AG04450 (cell line): ENCODE results near the gene POU2F1. TPM values are rescaled to one million over a fixed set of nuclear protein-coding genes. Genes with fewer than 3 reads are reported as not detected.

Experiments used
- CTCF ChIA-PET: fragments of 300-600, 350-600 bp; formaldehyde crosslinking; extraction: SDS; loops from one replicate; lab custom pipeline; 2022; ENCODE audit warnings: antibody characterized with exemption, inconsistent platforms; lab: Charles Lee
- POLR2A ChIA-PET: fragments of 350-600 bp; formaldehyde crosslinking; extraction: SDS; loops from one replicate; lab custom pipeline; 2021; ENCODE audit warnings: antibody characterized with exemption, inconsistent platforms; lab: Yijun Ruan, JAX
- DNase-seq: peaks from one replicate; pipeline ENCODE4 v3.0.0-alpha.2; 2011; ENCODE audit warnings: low read depth, low spot score
- H3K27ac ChIP-seq: one replicate; pipeline ENCODE4 v1.5.1; 2012; ENCODE audit warnings: low read depth, low read length, control low read depth
- H3K27me3 ChIP-seq: one replicate; pipeline ENCODE4 v1.6.0; 2012; ENCODE audit warnings: low read length; ENCODE audit not compliant: control insufficient read depth, insufficient read depth
- H3K4me3 ChIP-seq: 2 replicates; pipeline ENCODE4 v1.5.1; 2011; ENCODE audit warnings: mild to moderate bottlenecking, low read depth, low read length, control low read depth
- H3K9me3 ChIP-seq: 2 replicates; pipeline ENCODE4 v1.5.1; 2012; ENCODE audit warnings: low read length; ENCODE audit not compliant: control insufficient read depth, insufficient read depth
- polyA plus RNA-seq: library from polyadenylated mRNA; depleted of rRNA; stranded (reverse); fragments of >200 nt; gene quantifications from 2 replicates; pipeline ENCODE4 v1.2.3, GENCODE V29; 2011
- TF ChIP-seq, protein P1 (sequence below): IDR thresholded peaks from 2 replicates; pipeline ENCODE4 v1.5.1; 2011; ENCODE audit warnings: low read depth, low read length, control low read depth, inconsistent platforms

Gene POU2F1
- polyA plus RNA-seq, 1 experiment = 2.7 TPM

DNA sequence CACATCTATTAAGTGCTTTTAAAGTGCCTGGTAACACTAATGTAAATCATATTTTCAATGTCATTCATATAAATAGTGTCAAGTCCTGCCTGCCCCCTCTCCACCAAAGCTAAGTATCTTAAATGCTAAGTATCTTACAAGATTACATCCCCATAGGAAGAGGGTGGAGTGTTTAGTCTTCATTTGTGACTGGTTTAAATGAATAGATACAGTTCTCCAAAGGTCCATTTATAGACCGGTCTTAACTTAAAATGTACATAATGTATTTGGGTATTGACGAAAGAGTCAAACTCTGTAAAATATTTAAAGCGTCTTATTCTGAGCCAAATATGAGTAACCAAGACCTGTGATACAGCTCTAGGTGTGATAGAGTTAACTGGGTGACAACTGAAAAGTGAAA is 60.2 kb downstream of the POU2F1 start:
- POLR2A ChIA-PET = no interaction called here
- CTCF ChIA-PET = interaction anchor here (0.5 to 3.0 kb wide), 5 partner anchors 13 to 407 kb away, joined by 3 to 19 read pairs (median 4); partner anchors contain the start of gene POU2F1
- TF ChIP-seq, protein P1, sequence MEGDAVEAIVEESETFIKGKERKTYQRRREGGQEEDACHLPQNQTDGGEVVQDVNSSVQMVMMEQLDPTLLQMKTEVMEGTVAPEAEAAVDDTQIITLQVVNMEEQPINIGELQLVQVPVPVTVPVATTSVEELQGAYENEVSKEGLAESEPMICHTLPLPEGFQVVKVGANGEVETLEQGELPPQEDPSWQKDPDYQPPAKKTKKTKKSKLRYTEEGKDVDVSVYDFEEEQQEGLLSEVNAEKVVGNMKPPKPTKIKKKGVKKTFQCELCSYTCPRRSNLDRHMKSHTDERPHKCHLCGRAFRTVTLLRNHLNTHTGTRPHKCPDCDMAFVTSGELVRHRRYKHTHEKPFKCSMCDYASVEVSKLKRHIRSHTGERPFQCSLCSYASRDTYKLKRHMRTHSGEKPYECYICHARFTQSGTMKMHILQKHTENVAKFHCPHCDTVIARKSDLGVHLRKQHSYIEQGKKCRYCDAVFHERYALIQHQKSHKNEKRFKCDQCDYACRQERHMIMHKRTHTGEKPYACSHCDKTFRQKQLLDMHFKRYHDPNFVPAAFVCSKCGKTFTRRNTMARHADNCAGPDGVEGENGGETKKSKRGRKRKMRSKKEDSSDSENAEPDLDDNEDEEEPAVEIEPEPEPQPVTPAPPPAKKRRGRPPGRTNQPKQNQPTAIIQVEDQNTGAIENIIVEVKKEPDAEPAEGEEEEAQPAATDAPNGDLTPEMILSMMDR = no peak
- no peak overlapping the region for H3K27ac ChIP-seq
- no peak overlapping the region for H3K4me3 ChIP-seq
- H3K9me3 ChIP-seq = no peaks in the 10 kb centered on the region
- H3K27me3 ChIP-seq = no peaks in the 10 kb centered on the region
- DNase-seq = no peak

DNA sequence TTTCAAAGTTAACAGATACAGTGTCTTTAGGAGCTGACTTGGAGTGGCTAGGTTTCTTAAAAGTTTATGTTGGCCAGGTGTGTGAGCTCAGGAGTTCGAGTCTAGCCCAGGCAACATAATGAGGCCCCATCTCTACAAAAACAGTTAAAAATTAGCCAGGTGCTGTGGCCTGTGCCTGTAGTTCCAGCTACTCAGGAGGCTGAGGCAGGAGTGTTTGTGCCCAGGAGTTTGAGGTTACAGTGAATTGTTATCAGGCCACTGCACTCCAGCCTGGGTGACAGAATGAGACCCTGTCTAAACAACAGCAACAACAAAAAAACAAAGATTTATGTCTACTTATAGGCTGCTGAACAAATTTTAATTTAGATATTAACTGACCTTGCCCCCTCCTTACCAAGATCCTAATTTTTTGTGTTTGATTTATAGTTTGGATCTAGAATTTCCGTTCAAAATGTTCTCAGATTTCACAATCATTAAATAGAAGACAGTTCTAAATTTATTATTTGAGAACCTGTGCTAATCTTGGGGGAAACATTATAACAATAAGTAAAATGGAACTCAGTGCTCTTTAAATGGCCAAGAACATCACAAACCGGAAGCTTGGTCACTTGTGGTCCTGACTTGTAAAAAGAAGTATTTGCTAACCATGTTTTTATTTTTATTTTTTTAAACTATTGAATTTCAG is 67.8 kb downstream of the POU2F1 start:
- CTCF ChIA-PET = interaction anchor here (1.0 kb wide), 1 partner anchor 19 kb away, joined by 7 read pairs; no protein-coding TSS in a partner anchor
- Histone ChIP-seq H3K4me3 (no peak overlapping the region), H3K27me3 (no peaks in the 10 kb centered on the region), H3K27ac (no peak overlapping the region), H3K9me3 (no peaks in the 10 kb centered on the region)
- TF ChIP-seq, protein P1 = no peak
- no peak for DNase-seq
- POLR2A ChIA-PET = no interaction called here

DNA sequence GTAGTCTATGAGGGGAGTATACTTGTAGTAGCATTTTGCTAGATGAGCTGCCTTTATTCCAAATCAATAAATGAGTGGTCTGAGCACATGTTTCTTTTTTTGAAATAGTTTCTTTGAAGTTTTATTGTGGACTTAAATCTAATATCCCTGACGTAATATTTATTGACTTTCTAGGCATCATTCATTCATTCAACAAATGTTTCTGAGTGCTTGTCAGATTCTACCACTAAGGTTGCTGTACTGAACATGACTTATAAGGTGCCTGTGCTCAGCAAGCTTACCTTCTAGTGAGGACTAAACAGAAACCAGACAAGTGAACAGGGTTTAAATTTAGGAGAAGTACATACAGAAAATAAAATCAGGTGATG is 68.4 kb downstream of the POU2F1 start:
- DNase-seq = no peak
- CTCF ChIA-PET = interaction anchor here (1.0 kb wide), 1 partner anchor 19 kb away, joined by 7 read pairs; no protein-coding TSS in a partner anchor
- H3K27ac ChIP-seq = no peak overlapping the region
- H3K9me3 ChIP-seq = no peaks in the 10 kb centered on the region
- no peaks in the 10 kb centered on the region for H3K27me3 ChIP-seq
- POLR2A ChIA-PET = no interaction called here
- TF ChIP-seq, protein P1 = no peak
- H3K4me3 ChIP-seq = no peak overlapping the region

DNA sequence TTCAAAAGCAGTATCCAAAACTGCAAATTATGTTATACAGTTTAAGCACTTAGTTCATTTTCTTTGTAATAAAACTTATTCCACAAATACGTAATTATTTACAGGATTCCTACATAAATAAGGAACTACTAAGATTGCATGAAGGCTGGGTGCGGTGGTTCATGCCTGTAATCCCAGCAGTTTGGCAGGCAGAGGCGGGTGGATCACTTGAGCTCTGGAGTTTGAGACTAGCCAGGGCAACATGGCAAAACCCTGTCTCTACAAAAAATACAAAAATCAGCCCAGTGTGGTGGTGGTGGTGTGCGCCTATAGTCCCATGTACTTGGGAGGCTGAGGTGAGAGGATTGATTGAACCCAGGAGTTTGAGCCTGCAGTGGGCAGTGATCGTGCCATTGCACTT is 69.3 kb downstream of the POU2F1 start:
- TF ChIP-seq, protein P1 = no peak
- H3K4me3 ChIP-seq = no peak overlapping the region
- DNase-seq = no peak
- H3K27me3 ChIP-seq = no peaks in the 10 kb centered on the region
- H3K27ac ChIP-seq = no peak overlapping the region
- no peaks in the 10 kb centered on the region for H3K9me3 ChIP-seq
- POLR2A ChIA-PET = no interaction called here
- CTCF ChIA-PET = interaction anchor here (1.6 kb wide), 1 partner anchor 70 kb away, joined by 14 read pairs; the partner anchor contains the start of gene POU2F1

DNA sequence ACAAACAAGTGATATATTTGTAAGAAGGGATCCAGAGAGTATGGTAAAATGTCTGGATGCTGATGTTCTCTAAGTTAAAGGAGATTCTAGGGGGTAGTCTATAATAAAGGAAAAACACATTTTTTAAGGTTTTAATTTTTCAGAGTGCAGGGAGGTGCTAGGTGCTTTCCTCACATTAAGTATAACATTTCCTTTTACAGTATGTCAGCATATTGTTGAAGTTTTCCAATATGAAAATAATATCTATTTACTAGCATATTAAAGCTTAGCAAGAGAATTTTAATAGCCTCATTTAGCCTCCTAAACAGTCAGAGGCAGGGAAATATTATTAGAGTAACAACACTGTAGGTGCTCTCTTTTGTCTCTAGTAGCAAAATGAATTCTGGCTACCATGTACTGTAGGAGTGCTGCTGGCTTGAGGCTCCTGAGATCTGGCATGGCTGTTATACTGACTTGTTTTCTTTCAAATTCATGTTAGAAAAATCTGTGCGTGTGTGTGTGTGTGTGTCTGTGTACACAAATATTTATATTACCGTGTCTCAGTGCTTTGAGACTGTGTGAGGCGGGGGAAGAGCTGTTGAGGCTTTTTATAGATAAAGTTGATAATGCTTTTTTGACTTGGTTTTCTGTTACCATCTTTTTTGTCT is 71.0 kb downstream of the POU2F1 start:
- TF ChIP-seq, protein P1 = no peak
- no peak overlapping the region for H3K27ac ChIP-seq
- DNase-seq = no peak
- no peaks in the 10 kb centered on the region for H3K27me3 ChIP-seq
- H3K4me3 ChIP-seq = no peak overlapping the region
- POLR2A ChIA-PET = no interaction called here
- CTCF ChIA-PET = interaction anchor here (0.7 to 1.6 kb wide), 2 partner anchors 72 to 1473 kb away, joined by 9 to 14 read pairs; partner anchors contain the start of gene POU2F1
- no peaks in the 10 kb centered on the region for H3K9me3 ChIP-seq
